ENCODE measurements around the gene SSC5D.

The SSC5D gene

DNA sequence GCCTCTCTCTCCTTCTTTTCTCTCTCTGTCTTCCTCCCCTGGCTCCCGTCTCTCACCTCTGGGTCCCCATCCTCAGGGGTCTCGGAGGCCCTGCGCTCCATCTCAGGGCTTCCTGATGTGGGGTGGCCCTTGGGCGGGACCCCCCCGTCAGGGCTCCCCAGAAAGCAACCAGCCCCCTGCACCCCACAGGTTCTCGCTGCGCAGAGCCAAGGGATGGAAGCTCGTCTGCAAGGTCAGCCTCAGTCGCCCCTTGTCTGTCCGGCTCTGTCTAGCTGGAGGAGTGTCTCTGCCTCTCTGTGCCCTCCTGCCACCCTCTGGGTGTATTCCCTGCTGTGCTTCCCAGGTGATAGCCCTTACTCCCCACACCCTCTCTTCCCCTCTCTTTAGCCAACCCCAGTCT, 57.2 kb downstream of the SSC5D start, which contains the start of gene SBK3:
Gene SBK3 (minus strand): TSS at position 101 of the 400 bp plus-strand sequence. CDS start 0 bp downstream, at position 101.
- DNase-seq (ENCODE audit: low spot score) = no peak
- TF ChIP-seq, protein P1, sequence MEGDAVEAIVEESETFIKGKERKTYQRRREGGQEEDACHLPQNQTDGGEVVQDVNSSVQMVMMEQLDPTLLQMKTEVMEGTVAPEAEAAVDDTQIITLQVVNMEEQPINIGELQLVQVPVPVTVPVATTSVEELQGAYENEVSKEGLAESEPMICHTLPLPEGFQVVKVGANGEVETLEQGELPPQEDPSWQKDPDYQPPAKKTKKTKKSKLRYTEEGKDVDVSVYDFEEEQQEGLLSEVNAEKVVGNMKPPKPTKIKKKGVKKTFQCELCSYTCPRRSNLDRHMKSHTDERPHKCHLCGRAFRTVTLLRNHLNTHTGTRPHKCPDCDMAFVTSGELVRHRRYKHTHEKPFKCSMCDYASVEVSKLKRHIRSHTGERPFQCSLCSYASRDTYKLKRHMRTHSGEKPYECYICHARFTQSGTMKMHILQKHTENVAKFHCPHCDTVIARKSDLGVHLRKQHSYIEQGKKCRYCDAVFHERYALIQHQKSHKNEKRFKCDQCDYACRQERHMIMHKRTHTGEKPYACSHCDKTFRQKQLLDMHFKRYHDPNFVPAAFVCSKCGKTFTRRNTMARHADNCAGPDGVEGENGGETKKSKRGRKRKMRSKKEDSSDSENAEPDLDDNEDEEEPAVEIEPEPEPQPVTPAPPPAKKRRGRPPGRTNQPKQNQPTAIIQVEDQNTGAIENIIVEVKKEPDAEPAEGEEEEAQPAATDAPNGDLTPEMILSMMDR (IDR thresholded peaks at IDR 0.05; ENCODE audit: extremely low read depth, missing control alignments) = no peak

DNA sequence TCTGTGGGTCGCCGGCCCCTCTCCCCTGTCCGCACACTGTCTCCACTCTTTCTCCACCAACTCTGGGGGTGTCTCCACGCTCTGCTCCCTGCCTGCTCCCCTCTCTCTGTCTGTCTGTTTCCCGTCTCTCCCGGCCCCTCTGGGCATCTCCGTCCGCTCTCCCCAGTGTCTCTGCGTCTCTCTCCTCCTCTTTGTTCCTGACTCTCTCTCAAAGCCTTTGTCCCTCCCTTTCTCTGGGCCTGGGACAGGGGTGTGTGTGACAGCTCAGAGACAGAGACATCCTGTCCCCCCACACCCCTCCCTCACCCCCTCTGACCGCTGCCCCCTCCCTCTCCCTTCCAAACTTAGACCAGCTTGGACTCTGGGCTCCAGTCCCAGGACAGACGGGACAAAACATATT, 57.8 kb downstream of the SSC5D start:
- TF ChIP-seq, protein P1 (IDR thresholded peaks at IDR 0.05; ENCODE audit: extremely low read depth, missing control alignments) = no peak
- no peak for DNase-seq (ENCODE audit: low spot score)

GRCh38 chr19:55546822-55547614, 58.8 kb downstream of the SSC5D start:
- TF ChIP-seq, protein P1 (IDR thresholded peaks at IDR 0.05; ENCODE audit: extremely low read depth, missing control alignments) = no peak
- no peak for DNase-seq (ENCODE audit: low spot score)

- TF ChIP-seq, protein P1 (IDR thresholded peaks at IDR 0.05; ENCODE audit: extremely low read depth, missing control alignments) = no peak
- no peak for DNase-seq (ENCODE audit: low spot score)
These were observed 61.5 kb downstream of the SSC5D start for GRCh38 chr19:55549500-55550320.

- no peak for DNase-seq (ENCODE audit: low spot score)
- TF ChIP-seq, protein P1 (IDR thresholded peaks at IDR 0.05; ENCODE audit: extremely low read depth, missing control alignments) = no peak
These were observed 62.0 kb downstream of the SSC5D start for GRCh38 chr19:55550321-55550650.

DNA sequence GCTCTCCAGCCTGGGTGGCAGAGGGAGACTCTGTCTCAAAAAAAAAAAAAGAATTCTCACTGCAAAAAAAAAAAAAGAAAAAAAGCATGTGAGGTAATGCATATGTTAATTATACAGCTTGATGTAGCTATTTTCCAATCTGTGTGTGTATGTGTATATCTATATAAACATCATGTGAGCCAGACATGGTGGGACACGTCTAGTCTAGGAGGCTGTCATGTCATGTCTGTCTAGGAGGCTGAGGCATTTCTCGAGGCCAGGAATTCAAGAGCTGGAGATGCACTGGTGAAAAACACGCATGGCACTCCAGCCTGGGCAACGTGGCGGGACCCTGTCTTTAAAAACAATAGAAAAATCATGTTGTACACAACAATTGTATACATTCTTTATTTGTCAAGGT, 64.0 kb downstream of the SSC5D start:
- DNase-seq (ENCODE audit: low spot score) = no peak
- TF ChIP-seq, protein P1 (IDR thresholded peaks at IDR 0.05; ENCODE audit: extremely low read depth, missing control alignments) = no peak

DNA sequence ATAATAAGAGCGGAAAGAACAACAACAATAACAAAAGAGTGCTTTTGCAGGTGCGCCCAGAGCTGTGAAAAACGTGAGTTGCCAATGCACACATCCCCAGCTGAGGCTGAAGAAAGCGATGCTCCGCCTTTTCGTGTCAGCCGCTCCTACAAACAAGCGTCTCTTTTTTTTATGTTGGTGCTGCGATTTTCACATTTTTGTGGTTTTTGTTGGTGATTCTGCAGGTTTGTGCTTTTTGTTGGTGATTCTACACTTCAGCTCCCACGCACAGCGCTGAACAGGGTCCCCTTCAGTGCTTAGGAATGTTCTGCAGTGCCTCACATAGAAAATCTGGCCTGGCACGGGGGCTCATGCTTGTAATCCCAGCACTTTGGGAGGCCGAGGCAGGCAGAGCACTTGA, 64.4 kb downstream of the SSC5D start:
- DNase-seq (ENCODE audit: low spot score) = no peak
- TF ChIP-seq, protein P1 (IDR thresholded peaks at IDR 0.05; ENCODE audit: extremely low read depth, missing control alignments) = no peak

Measured in GM20000 (cell line).